Endodermal cell (in vitro differentiated cells): ENCODE results near the gene AIF1. TPM values are rescaled to one million over a fixed set of nuclear protein-coding genes. Genes with fewer than 3 reads are reported as not detected.

Source experiments
- DNase-seq: peaks from one replicate; pipeline ENCODE4 v3.0.0-alpha.2; 2017
- H3K27ac ChIP-seq: 2 replicates; pipeline ENCODE4 v1.5.1; 2013; ENCODE audit warnings: mild to moderate bottlenecking, low read depth, low read length, moderate library complexity
- H3K27me3 ChIP-seq: 2 replicates; pipeline ENCODE4 v1.6.1; 2013; ENCODE audit warnings: mild to moderate bottlenecking, low read length, moderate library complexity; ENCODE audit not compliant: insufficient read depth, control insufficient read depth, poor library complexity, severe bottlenecking
- H3K36me3 ChIP-seq: 2 replicates; pipeline ENCODE4 v1.7.0; 2013; ENCODE audit warnings: mild to moderate bottlenecking, low read length, moderate library complexity; ENCODE audit not compliant: control insufficient read depth, insufficient read depth
- H3K4me1 ChIP-seq: one replicate; pipeline ENCODE4 v1.7.0; 2013; ENCODE audit warnings: low read length; ENCODE audit not compliant: control insufficient read depth, insufficient read depth
- H3K4me3 ChIP-seq: 2 replicates; pipeline ENCODE4 v1.5.1; 2013; ENCODE audit warnings: mild to moderate bottlenecking, low read length, moderate library complexity
- H3K9ac ChIP-seq: 2 replicates; pipeline ENCODE4 v1.6.1; 2013; ENCODE audit warnings: mild to moderate bottlenecking, low read length, moderate library complexity; ENCODE audit not compliant: poor library complexity, severe bottlenecking; ENCODE audit errors: extremely low read depth
- H3K9me3 ChIP-seq: 2 replicates; pipeline ENCODE4 v1.6.1; 2013; ENCODE audit warnings: mild to moderate bottlenecking, low read length, moderate library complexity; ENCODE audit not compliant: control insufficient read depth
- H3K27ac Mint-ChIP-seq: 2 replicates; pipeline ENCODE4 v1.8.0; 2020; ENCODE audit warnings: mixed read lengths
- H3K27me3 Mint-ChIP-seq: 2 replicates; pipeline ENCODE4 v1.8.0; 2021; ENCODE audit warnings: mild to moderate bottlenecking, mixed read lengths; ENCODE audit not compliant: insufficient read depth
- H3K36me3 Mint-ChIP-seq: 2 replicates; pipeline ENCODE4 v1.8.0; 2020; ENCODE audit warnings: low read depth, mixed read lengths
- H3K4me1 Mint-ChIP-seq: 2 replicates; pipeline ENCODE4 v1.8.0; 2020; ENCODE audit warnings: mixed read lengths
- H3K4me3 Mint-ChIP-seq: 2 replicates; pipeline ENCODE4 v1.8.0; 2020; ENCODE audit warnings: mild to moderate bottlenecking, moderate library complexity, mixed read lengths
- H3K9me3 Mint-ChIP-seq: 2 replicates; pipeline ENCODE4 v1.8.0; 2020; ENCODE audit warnings: mild to moderate bottlenecking, mixed read lengths
- CTCF ChIP-seq: fragments of 200-600 bp; sonication (generic); conservative IDR thresholded peaks from 2 replicates; pipeline ENCODE4 v1.5.0; 2021; ENCODE audit warnings: antibody characterized with exemption, mild to moderate bottlenecking
- WGBS, 2 experiments: methylation state at CpG; one replicate each; pipeline versions ENCODE4 v1.1.5 to v1.1.7; 2013; ENCODE audit warnings: missing lambda C conversion rate in 2 of 2, mixed read lengths in 1 of 2; ENCODE audit not compliant: insufficient coverage in 1 of 2, insufficient read length in 1 of 2; 5-methylcytosine and 5-hydroxymethylcytosine counted together
- total RNA-seq, 2 donors: library from RNA; stranded (reverse); fragmentation: NEBNext Ultra II Directional in 1 of 2; extraction: Animal tissue kit (Norgen Biotek cat#: 25700) in 1 of 2; gene quantifications; 2 replicates in 1 of 2; 3 replicates in 1 of 2; pipeline ENCODE4 v1.2.1, GENCODE V29; 2021

Gene AIF1
- total RNA-seq, 2 donors from 2014 or later: 0.70 to 1.7 TPM

- no peaks in the 10 kb centered on the region for H3K36me3 ChIP-seq
- peaks cover 6% of the 10 kb centered on the region for H3K4me1 ChIP-seq
- no peaks in the 10 kb centered on the region for H3K9me3 ChIP-seq
- Mint-ChIP-seq H3K4me3 (no peak overlapping the region), H3K36me3 (no peaks in the 10 kb centered on the region), H3K27me3 (peaks cover 28% of the 10 kb centered on the region), H3K27ac (no peak overlapping the region), H3K9me3 (no peaks in the 10 kb centered on the region), H3K4me1 (peaks cover 7% of the 10 kb centered on the region)
- H3K9ac ChIP-seq: peak overlapping the region; percentile 11
- H3K4me3 ChIP-seq: no peak overlapping the region
- peak; percentile 70 for DNase-seq
- peak; percentile 50 for TF ChIP-seq CTCF
- H3K27ac ChIP-seq: no peak overlapping the region
- no peaks in the 10 kb centered on the region for H3K27me3 ChIP-seq
- 92% methylated on average over 7 to 14 of the region's 14 CpGs for WGBS, 2 experiments
Measured at GRCh38 chr6:31574106-31575061, 40.6 kb upstream of the AIF1 start.

- Mint-ChIP-seq H3K27me3 (peaks cover 34% of the 10 kb centered on the region), H3K4me1 (peaks cover 8% of the 10 kb centered on the region), H3K4me3 (no peak within 1 kb of the TSS), H3K36me3 (no peaks in the 10 kb centered on the region), H3K9me3 (no peaks in the 10 kb centered on the region), H3K27ac (no peak within 1 kb of the TSS)
- no peak within 1 kb of the TSS for H3K27ac ChIP-seq
- TF ChIP-seq CTCF: no peak
- H3K9ac ChIP-seq: no peak within 1 kb of the TSS
- H3K4me3 ChIP-seq: no peak within 1 kb of the TSS
- no peaks in the 10 kb centered on the region for H3K9me3 ChIP-seq
- DNase-seq: peak; percentile 41
- H3K4me1 ChIP-seq: peaks cover 6% of the 10 kb centered on the region
- no peaks in the 10 kb centered on the region for H3K36me3 ChIP-seq
- 90 to 95% methylated on average over 11 to 19 of the region's 19 CpGs for WGBS, 2 experiments
- peaks cover 4% of the 10 kb centered on the region for H3K27me3 ChIP-seq
Measured at GRCh38 chr6:31575335-31575901, 39.6 kb upstream of the AIF1 start, which contains the start of gene TNF. Gene TNF (plus strand): TSS chr6:31575565. CDS start chr6:31575742, 177 bp downstream.

GRCh38 chr6:31575952-31576685 lies 38.9 kb upstream of the AIF1 start:
- no peak overlapping the region for H3K9ac ChIP-seq
- TF ChIP-seq CTCF: no peak

More at GRCh38 chr6:31575952-31576685, 38.9 kb upstream of the AIF1 start:
- no peaks in the 10 kb centered on the region for H3K36me3 Mint-ChIP-seq
- H3K4me3 ChIP-seq: no peak overlapping the region
- H3K4me1 ChIP-seq: peaks cover 6% of the 10 kb centered on the region
- WGBS, 2 experiments: 89 to 92% methylated on average over 5 to 8 of the region's 8 CpGs
- peaks cover 5% of the 10 kb centered on the region for H3K27me3 ChIP-seq
- no peak overlapping the region for H3K4me3 Mint-ChIP-seq
- H3K4me1 Mint-ChIP-seq: peaks cover 11% of the 10 kb centered on the region
- H3K9me3 ChIP-seq: no peaks in the 10 kb centered on the region
- H3K36me3 ChIP-seq: no peaks in the 10 kb centered on the region
- H3K9me3 Mint-ChIP-seq: no peaks in the 10 kb centered on the region
- H3K27me3 Mint-ChIP-seq: peaks cover 39% of the 10 kb centered on the region
- no peak for DNase-seq
- H3K27ac ChIP-seq: no peak overlapping the region
- no peak overlapping the region for H3K27ac Mint-ChIP-seq
